Breast epithelium (tissue), 3 donors: Measurements from ENCODE around the gene PTPRM.

Experiments
- CTCF ChIP-seq, 3 donors: fragments of 450-650 bp; IDR thresholded peaks; one replicate each; pipeline ENCODE4 v1.5.1; 2016 to 2017; ENCODE audit warnings: antibody characterized with exemption in 3 of 3, mild to moderate bottlenecking in 3 of 3, moderate library complexity in 3 of 3
- POLR2A ChIP-seq: fragments of 450-650 bp; IDR thresholded peaks from one replicate; pipeline ENCODE4 v1.6.1; 2016; ENCODE audit warnings: antibody characterized with exemption, mild to moderate bottlenecking, moderate library complexity

- TF ChIP-seq CTCF (IDR thresholded peaks at IDR 0.05) (no peak), POLR2A (no peak)
Measured at GRCh38 chr18:7855028-7855427, 287.9 kb downstream of the PTPRM start.
